Stimulated activated naive B cell treated with anti-CD40 and anti-IgM and Interleukin-4, amounts not matched to agents 10 μg/mL and 1 μg/mL and 100 μg/mL, for 72 hours (primary cell): ENCODE results near the gene CCM2.

Experiments used
- ATAC-seq, 2 donors: fragments of 150-1000 bp; cut with Tn5 transposase; replicated peaks; 2 replicates each; pipeline ENCODE4 v1.10.0; 2021; ENCODE audit warnings: moderate library complexity in 1 of 2
- DNase-seq: peaks from one replicate; pipeline ENCODE4 v3.0.0; 2021
- H3K27ac Mint-ChIP-seq: one replicate; pipeline ENCODE4 v1.8.0; 2022; ENCODE audit warnings: mild to moderate bottlenecking, mixed read lengths
- H3K27me3 Mint-ChIP-seq, 2 donors: one replicate each; pipeline ENCODE4 v1.8.0; 2022; ENCODE audit warnings: mixed read lengths in 2 of 2
- H3K36me3 Mint-ChIP-seq, 2 donors: one replicate each; pipeline ENCODE4 v1.8.0; 2022; ENCODE audit warnings: mixed read lengths in 2 of 2, mild to moderate bottlenecking in 1 of 2
- H3K4me1 Mint-ChIP-seq, 2 donors: one replicate each; pipeline ENCODE4 v1.8.0; 2022; ENCODE audit warnings: mixed read lengths in 2 of 2, mild to moderate bottlenecking in 1 of 2
- H3K4me3 Mint-ChIP-seq, 2 donors: one replicate each; pipeline ENCODE4 v1.8.0; 2022; ENCODE audit warnings: mild to moderate bottlenecking in 2 of 2, mixed read lengths in 2 of 2, moderate library complexity in 1 of 2
- H3K9me3 Mint-ChIP-seq, 2 donors: one replicate each; pipeline ENCODE4 v1.8.0; 2022; ENCODE audit warnings: mixed read lengths in 2 of 2, mild to moderate bottlenecking in 1 of 2

CCM2 gene

GRCh38 chr7:45080958-45081669 lies 81.1 kb downstream of the CCM2 start:
- H3K9me3 Mint-ChIP-seq = no peaks in the 10 kb centered on the region
- no peaks in the 10 kb centered on the region for H3K27me3 Mint-ChIP-seq
- H3K36me3 Mint-ChIP-seq = peaks cover 7 to 20% of the 10 kb centered on the region in 2 donors
- H3K4me1 Mint-ChIP-seq = peaks cover 11 to 17% of the 10 kb centered on the region in 2 donors
- no peak overlapping the region for H3K4me3 Mint-ChIP-seq
- DNase-seq = no peak
- peak overlapping the region; percentile 76 for H3K27ac Mint-ChIP-seq
- ATAC-seq = no peak

- Mint-ChIP-seq H3K27ac (no peak overlapping the region), H3K36me3 (peaks cover 4 to 16% of the 10 kb centered on the region in 2 donors), H3K4me1 (peaks cover 11 to 17% of the 10 kb centered on the region in 2 donors), H3K27me3 (no peaks in the 10 kb centered on the region), H3K9me3 (no peaks in the 10 kb centered on the region), H3K4me3 (no peak overlapping the region)
- DNase-seq (no peak), ATAC-seq (no peak)
Measured at GRCh38 chr7:45081670-45081974, 81.6 kb downstream of the CCM2 start.

DNA sequence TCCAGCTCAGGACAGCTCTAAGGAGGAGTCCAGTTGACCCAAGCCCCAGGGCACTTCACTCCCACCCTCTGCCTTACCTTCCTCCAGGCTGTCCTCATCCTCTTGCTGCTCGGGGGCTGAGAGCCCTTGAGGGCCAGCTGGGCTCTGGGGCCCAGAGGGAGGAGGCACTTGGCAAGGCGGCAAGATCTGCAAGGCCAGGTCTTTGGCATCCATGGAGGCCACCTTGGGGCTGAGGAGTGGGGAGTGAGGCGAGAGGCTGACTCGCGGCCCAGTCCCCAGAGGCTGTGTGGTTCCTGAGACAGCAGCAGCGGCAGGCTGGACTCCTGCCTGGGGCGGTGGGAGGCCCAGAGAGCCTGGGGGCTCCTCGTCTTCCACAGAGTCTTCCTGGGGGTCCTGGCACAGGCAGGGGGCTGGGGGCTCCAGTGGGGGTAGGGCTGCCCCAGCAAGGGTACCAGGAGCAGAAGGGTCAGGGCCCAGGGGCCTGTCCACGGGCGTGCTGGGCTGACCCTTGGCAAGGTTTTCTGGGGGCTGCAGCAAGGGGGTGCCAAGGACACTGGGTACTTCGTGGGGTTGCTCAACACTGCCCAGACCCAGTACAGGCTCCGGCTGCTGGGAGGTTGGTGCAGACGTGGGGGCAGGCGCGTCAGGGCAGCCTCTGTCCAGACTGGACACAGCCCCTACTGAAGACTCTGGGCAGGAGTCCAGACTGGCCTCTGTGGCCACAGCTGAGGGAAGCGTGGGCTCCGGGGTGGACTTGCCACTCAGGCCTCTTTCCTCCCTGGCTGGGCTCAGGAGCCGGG lies 82.2 kb downstream of the CCM2 start:
- DNase-seq (no peak), ATAC-seq (no peak)
- H3K4me3 Mint-ChIP-seq = no peak overlapping the region
- peaks cover 11 to 17% of the 10 kb centered on the region in 2 donors for H3K4me1 Mint-ChIP-seq
- no peaks in the 10 kb centered on the region for H3K9me3 Mint-ChIP-seq
- H3K27me3 Mint-ChIP-seq = no peaks in the 10 kb centered on the region
- no peak overlapping the region for H3K27ac Mint-ChIP-seq
- H3K36me3 Mint-ChIP-seq = peaks cover 0 to 10% of the 10 kb centered on the region in 2 donors

DNA sequence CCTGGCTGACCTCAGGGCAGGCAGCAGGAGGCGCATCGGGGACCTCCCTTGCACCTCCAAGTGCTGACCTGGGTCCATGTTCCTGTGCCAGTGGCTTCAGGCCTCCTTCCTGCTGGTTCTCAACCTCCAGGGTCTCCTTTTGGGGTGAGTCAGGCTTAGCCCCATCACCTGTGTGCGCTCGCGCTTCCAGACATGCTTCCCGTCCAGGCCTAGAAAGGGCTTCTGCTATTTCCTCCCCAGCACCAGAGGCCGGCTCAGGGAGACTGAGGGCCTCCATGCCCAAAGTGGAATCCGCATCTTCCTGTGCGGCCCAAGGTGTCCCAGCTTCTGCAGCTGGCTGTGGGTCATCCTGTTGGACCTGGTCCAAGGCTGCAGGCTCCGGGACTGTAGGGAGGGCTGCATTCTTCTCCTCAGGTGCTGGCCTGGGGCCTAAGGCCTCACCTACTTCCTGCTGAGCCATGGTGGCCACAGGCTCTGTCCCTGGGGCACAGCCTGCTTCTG lies 82.9 kb downstream of the CCM2 start:
- Mint-ChIP-seq H3K9me3 (no peaks in the 10 kb centered on the region), H3K4me3 (no peak overlapping the region), H3K27ac (peak overlapping the region; percentile 57), H3K27me3 (peaks cover 0 to under 1% of the 10 kb centered on the region in 2 donors), H3K4me1 (peaks cover 10 to 17% of the 10 kb centered on the region in 2 donors), H3K36me3 (peaks cover 0 to 7% of the 10 kb centered on the region in 2 donors)
- ATAC-seq = no peak
- no peak for DNase-seq

GRCh38 chr7:45084336-45084735 lies 84.3 kb downstream of the CCM2 start:
- no peaks in the 10 kb centered on the region for H3K36me3 Mint-ChIP-seq
- DNase-seq = no peak
- peaks cover 6 to 17% of the 10 kb centered on the region in 2 donors for H3K4me1 Mint-ChIP-seq
- H3K9me3 Mint-ChIP-seq = no peaks in the 10 kb centered on the region
- no peak for ATAC-seq
- peaks cover 8 to 9% of the 10 kb centered on the region in 2 donors for H3K27me3 Mint-ChIP-seq
- no peak overlapping the region for H3K27ac Mint-ChIP-seq
- no peak overlapping the region for H3K4me3 Mint-ChIP-seq

DNA sequence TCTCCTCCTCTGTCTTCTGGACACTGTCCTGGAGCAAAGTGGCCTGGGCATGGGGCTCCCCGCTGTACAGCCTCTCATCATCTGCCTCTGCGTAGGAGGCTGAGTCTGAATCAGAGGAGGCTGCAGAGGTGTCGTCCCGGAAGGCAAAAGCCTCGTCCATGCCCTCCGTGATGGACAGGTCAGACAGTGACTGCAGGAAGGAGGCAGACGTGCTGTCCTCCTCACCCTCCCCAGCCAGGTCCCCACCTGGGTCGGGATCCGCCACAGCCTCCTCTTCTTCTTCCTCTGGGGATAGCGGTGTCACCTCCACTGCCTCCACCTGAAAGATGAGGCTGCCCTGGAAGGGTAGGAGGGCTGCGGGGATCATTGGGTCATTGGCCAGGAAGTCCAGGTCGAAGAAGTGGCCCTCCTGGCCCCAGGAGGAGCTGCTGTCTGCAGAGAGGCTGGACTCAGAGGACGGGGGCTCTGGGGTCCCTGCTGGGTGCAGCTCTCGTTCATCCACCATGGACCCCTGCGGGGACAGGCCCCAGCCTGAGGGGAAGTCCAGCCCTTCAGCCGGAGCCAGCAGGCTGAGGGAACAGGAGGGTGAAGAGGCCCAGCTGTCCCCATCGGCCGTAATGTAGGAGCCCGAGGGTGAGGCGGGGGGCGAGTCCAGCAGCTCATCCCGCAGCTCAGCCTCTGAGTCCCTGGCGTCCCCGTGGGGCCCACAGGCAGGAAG lies 85.1 kb downstream of the CCM2 start:
- Mint-ChIP-seq H3K27ac (no peak overlapping the region), H3K9me3 (no peaks in the 10 kb centered on the region), H3K27me3 (peaks cover 11 to 15% of the 10 kb centered on the region in 2 donors), H3K4me1 (peaks cover 7 to 16% of the 10 kb centered on the region in 2 donors), H3K4me3 (no peak overlapping the region), H3K36me3 (no peaks in the 10 kb centered on the region)
- ATAC-seq (no peak), DNase-seq (no peak)

DNA sequence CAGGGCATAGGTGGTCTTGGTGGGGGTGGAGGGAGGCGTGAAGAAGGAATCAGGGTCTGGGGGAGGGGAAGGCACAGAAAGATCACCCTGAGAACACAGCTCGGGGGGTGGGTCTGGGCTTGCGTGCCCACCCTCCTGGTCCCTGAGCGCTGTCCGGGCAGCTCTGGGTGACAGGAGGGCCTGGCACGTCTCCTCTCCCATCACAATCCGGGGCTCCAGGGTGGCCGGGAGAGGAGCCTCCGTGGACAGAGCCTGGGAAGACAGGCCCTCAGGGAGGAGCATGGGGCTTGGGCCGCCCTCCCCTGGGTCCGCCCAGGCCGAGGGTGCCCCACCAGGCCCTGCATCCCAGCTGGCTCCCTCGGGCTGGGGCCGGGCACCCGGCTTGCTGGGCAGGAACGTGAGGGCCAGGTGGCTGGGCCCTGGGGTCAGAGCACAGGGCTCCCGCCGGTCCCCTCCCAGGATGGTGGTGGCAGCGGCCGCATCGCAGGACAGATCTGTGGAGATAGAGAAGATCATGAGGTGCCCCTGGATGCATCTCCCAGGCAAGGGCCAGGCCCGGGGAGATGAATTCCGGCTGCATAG lies 85.7 kb downstream of the CCM2 start:
- ATAC-seq (no peak), DNase-seq (no peak)
- Mint-ChIP-seq H3K9me3 (no peaks in the 10 kb centered on the region), H3K36me3 (no peaks in the 10 kb centered on the region), H3K27ac (no peak overlapping the region), H3K27me3 (peaks cover 11 to 15% of the 10 kb centered on the region in 2 donors), H3K4me3 (no peak overlapping the region), H3K4me1 (peaks cover 6 to 10% of the 10 kb centered on the region in 2 donors)

- H3K27ac Mint-ChIP-seq = no peak overlapping the region
- no peak for ATAC-seq
- H3K4me3 Mint-ChIP-seq = no peak overlapping the region
- peaks cover 6 to 10% of the 10 kb centered on the region in 2 donors for H3K4me1 Mint-ChIP-seq
- H3K36me3 Mint-ChIP-seq = no peaks in the 10 kb centered on the region
- H3K27me3 Mint-ChIP-seq = peaks cover 11 to 15% of the 10 kb centered on the region in 2 donors
- no peaks in the 10 kb centered on the region for H3K9me3 Mint-ChIP-seq
- DNase-seq = no peak
Measured at GRCh38 chr7:45086331-45087065, 86.5 kb downstream of the CCM2 start.

- H3K9me3 Mint-ChIP-seq = no peaks in the 10 kb centered on the region
- peaks cover 6 to 10% of the 10 kb centered on the region in 2 donors for H3K4me1 Mint-ChIP-seq
- H3K27me3 Mint-ChIP-seq = peaks cover 11 to 15% of the 10 kb centered on the region in 2 donors
- ATAC-seq (no peak), DNase-seq (no peak)
- peak overlapping the region; percentile 43 to 44 for H3K4me3 Mint-ChIP-seq
- no peak overlapping the region for H3K27ac Mint-ChIP-seq
- H3K36me3 Mint-ChIP-seq = peaks cover 0 to 2% of the 10 kb centered on the region in 2 donors
Measured at GRCh38 chr7:45087301-45088145, 87.5 kb downstream of the CCM2 start.

- Mint-ChIP-seq H3K27ac (no peak overlapping the region), H3K9me3 (no peaks in the 10 kb centered on the region), H3K4me3 (peak overlapping the region; percentile 44 to 63), H3K27me3 (peaks cover 11 to 15% of the 10 kb centered on the region in 2 donors), H3K4me1 (peaks cover 6 to 10% of the 10 kb centered on the region in 2 donors), H3K36me3 (peaks cover 0 to 6% of the 10 kb centered on the region in 2 donors)
- DNase-seq = no peak
- no peak for ATAC-seq
Measured at GRCh38 chr7:45088146-45088701, 88.2 kb downstream of the CCM2 start.

- DNase-seq = no peak
- H3K36me3 Mint-ChIP-seq = peaks cover 0 to 9% of the 10 kb centered on the region in 2 donors
- H3K9me3 Mint-ChIP-seq = peaks cover 1 to 4% of the 10 kb centered on the region in 2 donors
- peak; percentile 67 to 70 for ATAC-seq
- peak within 1 kb of the TSS; percentile 78 to 88 for H3K4me3 Mint-ChIP-seq
- H3K27ac Mint-ChIP-seq = peak within 1 kb of the TSS; percentile 82
- H3K4me1 Mint-ChIP-seq = peaks cover 6 to 10% of the 10 kb centered on the region in 2 donors
- H3K27me3 Mint-ChIP-seq = peaks cover 11 to 15% of the 10 kb centered on the region in 2 donors
Measured at GRCh38 chr7:45088821-45089340, 88.9 kb downstream of the CCM2 start, which contains the start of gene NACAD. Gene NACAD, minus strand, starts transcription at chr7:45088969. Its CDS starts 75 bp downstream, at chr7:45088894.

DNA sequence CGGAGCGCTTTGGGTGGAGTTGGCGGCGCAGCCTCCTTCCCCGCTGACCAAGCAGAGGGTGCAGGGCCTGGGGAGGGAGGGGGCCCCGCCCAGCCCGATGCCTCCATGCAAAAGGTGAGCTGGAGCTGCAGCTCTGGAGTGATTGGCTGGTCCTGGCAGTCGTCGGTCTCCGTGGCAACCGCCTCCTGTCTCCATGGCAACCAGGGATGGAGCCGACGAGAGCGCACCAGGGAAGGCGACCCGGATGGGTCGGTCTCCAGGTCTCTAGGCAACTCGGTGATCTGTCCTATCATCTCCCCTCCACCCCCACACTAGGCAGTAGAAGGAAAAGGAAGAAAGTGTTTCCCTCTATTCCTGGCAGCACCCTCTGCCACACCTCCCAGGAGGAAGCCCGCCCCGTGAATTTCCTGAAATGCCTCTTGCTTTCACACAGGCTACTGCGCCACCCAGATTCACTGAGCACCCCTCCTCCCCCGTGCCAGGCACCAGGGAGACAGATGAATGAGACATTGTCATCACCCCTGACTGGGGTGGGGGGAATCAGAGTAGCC lies 89.4 kb downstream of the CCM2 start:
- H3K4me1 Mint-ChIP-seq = peaks cover 6 to 10% of the 10 kb centered on the region in 2 donors
- H3K9me3 Mint-ChIP-seq = peaks cover 1 to 5% of the 10 kb centered on the region in 2 donors
- peaks cover 0 to 9% of the 10 kb centered on the region in 2 donors for H3K36me3 Mint-ChIP-seq
- DNase-seq (peak; percentile 53), ATAC-seq (peak; percentile 75 to 76)
- H3K27ac Mint-ChIP-seq = peak overlapping the region; percentile 82
- peak overlapping the region; percentile 78 to 88 for H3K4me3 Mint-ChIP-seq
- H3K27me3 Mint-ChIP-seq = peaks cover 11 to 15% of the 10 kb centered on the region in 2 donors
